Mononuclear cell (primary cell): Measurements from ENCODE around the gene AIP. TPM values are rescaled to one million over a fixed set of nuclear protein-coding genes. Genes with fewer than 3 reads are reported as not detected.

Source experiments
- H3K27me3 ChIP-seq: 2 replicates; pipeline ENCODE4 v1.6.0; 2011; ENCODE audit warnings: low read length, control low read depth; ENCODE audit not compliant: insufficient read depth
- H3K4me1 ChIP-seq: 2 replicates; pipeline ENCODE4 v1.5.1; 2011; ENCODE audit warnings: mild to moderate bottlenecking, low read length, control low read depth; ENCODE audit not compliant: insufficient read depth
- H3K4me3 ChIP-seq: 2 replicates; pipeline ENCODE4 v1.5.1; 2011; ENCODE audit warnings: mild to moderate bottlenecking, low read length, moderate library complexity
- H3K9me3 ChIP-seq: 2 replicates; pipeline ENCODE4 v1.5.1; 2011; ENCODE audit warnings: low read depth, mild to moderate bottlenecking, control low read depth, low read length
- total RNA-seq: library from RNA; depleted of rRNA; stranded (reverse); fragments of >200 nt; gene quantifications from one replicate; pipeline ENCODE4 v1.2.3, GENCODE V29; 2012

The AIP gene
- total RNA-seq, 1 donor = 77.2 TPM

GRCh38 chr11:67492801-67493547 is 10.1 kb downstream of the AIP start:
- no peaks in the 10 kb centered on the region for H3K27me3 ChIP-seq
- H3K9me3 ChIP-seq = no peaks in the 10 kb centered on the region
- peaks cover 3% of the 10 kb centered on the region for H3K4me1 ChIP-seq
- H3K4me3 ChIP-seq = no peak overlapping the region

- H3K27me3 ChIP-seq = no peaks in the 10 kb centered on the region
- H3K4me3 ChIP-seq = no peak overlapping the region
- H3K9me3 ChIP-seq = no peaks in the 10 kb centered on the region
- no peaks in the 10 kb centered on the region for H3K4me1 ChIP-seq
These were observed 10.9 kb downstream of the AIP start for GRCh38 chr11:67493548-67494370.

GRCh38 chr11:67494371-67495233 is 11.8 kb downstream of the AIP start:
- Histone ChIP-seq H3K4me3 (no peak overlapping the region), H3K4me1 (no peaks in the 10 kb centered on the region), H3K9me3 (no peaks in the 10 kb centered on the region), H3K27me3 (no peaks in the 10 kb centered on the region)

- H3K4me3 ChIP-seq = no peak overlapping the region
- peaks cover 3% of the 10 kb centered on the region for H3K4me1 ChIP-seq
- no peaks in the 10 kb centered on the region for H3K9me3 ChIP-seq
- no peaks in the 10 kb centered on the region for H3K27me3 ChIP-seq
These were observed 12.6 kb downstream of the AIP start for GRCh38 chr11:67495234-67496005.

GRCh38 chr11:67496113-67496512 is 13.3 kb downstream of the AIP start:
- H3K27me3 ChIP-seq = no peaks in the 10 kb centered on the region
- peaks cover 10% of the 10 kb centered on the region for H3K4me1 ChIP-seq
- H3K4me3 ChIP-seq = no peak overlapping the region
- no peaks in the 10 kb centered on the region for H3K9me3 ChIP-seq

- no peaks in the 10 kb centered on the region for H3K27me3 ChIP-seq
- peaks cover 24% of the 10 kb centered on the region for H3K4me1 ChIP-seq
- no peaks in the 10 kb centered on the region for H3K9me3 ChIP-seq
- H3K4me3 ChIP-seq = no peak overlapping the region
These were observed 14.9 kb downstream of the AIP start for GRCh38 chr11:67497656-67498291.

- Histone ChIP-seq H3K27me3 (no peaks in the 10 kb centered on the region), H3K4me3 (no peak overlapping the region), H3K4me1 (peaks cover 32% of the 10 kb centered on the region), H3K9me3 (no peaks in the 10 kb centered on the region)
These were observed 15.7 kb downstream of the AIP start for GRCh38 chr11:67498544-67498972.

- H3K9me3 ChIP-seq = no peaks in the 10 kb centered on the region
- no peaks in the 10 kb centered on the region for H3K27me3 ChIP-seq
- H3K4me1 ChIP-seq = peaks cover 38% of the 10 kb centered on the region
- no peak overlapping the region for H3K4me3 ChIP-seq
These were observed 17.1 kb downstream of the AIP start for GRCh38 chr11:67499808-67500483.

- Histone ChIP-seq H3K9me3 (no peaks in the 10 kb centered on the region), H3K4me3 (no peak overlapping the region), H3K4me1 (peaks cover 39% of the 10 kb centered on the region), H3K27me3 (no peaks in the 10 kb centered on the region)
These were observed 17.6 kb downstream of the AIP start for GRCh38 chr11:67500484-67500821.

- Histone ChIP-seq H3K27me3 (no peaks in the 10 kb centered on the region), H3K9me3 (no peaks in the 10 kb centered on the region), H3K4me3 (no peak overlapping the region), H3K4me1 (peaks cover 46% of the 10 kb centered on the region)
These were observed 18.2 kb downstream of the AIP start for GRCh38 chr11:67500831-67501715.

- Histone ChIP-seq H3K27me3 (no peaks in the 10 kb centered on the region), H3K4me3 (no peak overlapping the region), H3K9me3 (no peaks in the 10 kb centered on the region), H3K4me1 (peaks cover 53% of the 10 kb centered on the region)
These were observed 19.0 kb downstream of the AIP start for GRCh38 chr11:67501854-67502253.

- Histone ChIP-seq H3K27me3 (no peaks in the 10 kb centered on the region), H3K9me3 (no peaks in the 10 kb centered on the region), H3K4me1 (peaks cover 59% of the 10 kb centered on the region), H3K4me3 (no peak overlapping the region)
These were observed 19.6 kb downstream of the AIP start for GRCh38 chr11:67502328-67502979.
